ENCODE measurements around the gene PNPLA2. TPM values are rescaled to one million over a fixed set of nuclear protein-coding genes. Genes with fewer than 3 reads are reported as not detected.

Gene PNPLA2
- total RNA-seq, 1 donor from 2014 or later, result 40.5 TPM

DNA sequence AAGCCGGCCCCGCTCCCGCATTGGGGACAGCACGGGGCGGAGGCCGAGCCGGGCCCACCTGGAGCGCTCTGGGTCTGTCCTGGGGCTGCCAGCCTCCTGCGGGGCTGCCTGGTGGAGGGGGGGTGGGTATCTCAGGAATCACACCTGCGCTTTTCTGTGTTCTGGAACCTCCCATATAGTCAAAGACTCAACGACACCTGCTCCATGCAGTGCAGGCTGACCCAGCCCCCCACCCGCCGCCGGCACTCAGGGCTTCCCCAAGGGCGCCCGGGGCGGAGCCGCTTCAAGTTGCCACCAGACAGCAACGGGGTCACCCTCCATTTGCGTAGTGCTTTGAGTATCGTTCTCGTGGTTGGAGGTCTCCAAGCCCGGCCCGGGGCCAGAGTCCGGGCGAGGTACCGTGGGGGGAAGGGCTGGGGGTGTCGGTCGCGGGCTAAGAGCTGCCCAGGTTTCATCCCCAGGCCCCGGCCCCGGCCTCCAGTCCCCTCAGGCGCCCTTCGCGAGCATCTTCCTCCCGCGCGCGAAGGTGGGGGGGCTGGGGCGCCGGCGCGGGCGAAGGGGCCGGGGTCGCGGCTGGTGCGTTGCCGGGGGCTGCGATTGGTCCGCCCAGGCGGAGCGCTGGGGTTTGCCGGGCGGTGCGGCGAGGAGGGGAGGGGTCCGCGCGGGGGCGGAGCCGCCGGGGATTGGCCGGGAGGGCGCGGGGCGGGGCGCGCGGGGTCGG is 30.6 kb downstream of the PNPLA2 start:
- H3K36me3 Mint-ChIP-seq (ENCODE audit: low read depth, unreplicated experiment), result no peaks in the 10 kb centered on the region
- no peak overlapping the region for H3K27ac Mint-ChIP-seq (ENCODE audit: unreplicated experiment)
- no peak overlapping the region for H3K4me3 Mint-ChIP-seq (ENCODE audit: unreplicated experiment)
- no peaks in the 10 kb centered on the region for H3K9me3 Mint-ChIP-seq (ENCODE audit: unreplicated experiment)
- TF ChIP-seq, protein P1, sequence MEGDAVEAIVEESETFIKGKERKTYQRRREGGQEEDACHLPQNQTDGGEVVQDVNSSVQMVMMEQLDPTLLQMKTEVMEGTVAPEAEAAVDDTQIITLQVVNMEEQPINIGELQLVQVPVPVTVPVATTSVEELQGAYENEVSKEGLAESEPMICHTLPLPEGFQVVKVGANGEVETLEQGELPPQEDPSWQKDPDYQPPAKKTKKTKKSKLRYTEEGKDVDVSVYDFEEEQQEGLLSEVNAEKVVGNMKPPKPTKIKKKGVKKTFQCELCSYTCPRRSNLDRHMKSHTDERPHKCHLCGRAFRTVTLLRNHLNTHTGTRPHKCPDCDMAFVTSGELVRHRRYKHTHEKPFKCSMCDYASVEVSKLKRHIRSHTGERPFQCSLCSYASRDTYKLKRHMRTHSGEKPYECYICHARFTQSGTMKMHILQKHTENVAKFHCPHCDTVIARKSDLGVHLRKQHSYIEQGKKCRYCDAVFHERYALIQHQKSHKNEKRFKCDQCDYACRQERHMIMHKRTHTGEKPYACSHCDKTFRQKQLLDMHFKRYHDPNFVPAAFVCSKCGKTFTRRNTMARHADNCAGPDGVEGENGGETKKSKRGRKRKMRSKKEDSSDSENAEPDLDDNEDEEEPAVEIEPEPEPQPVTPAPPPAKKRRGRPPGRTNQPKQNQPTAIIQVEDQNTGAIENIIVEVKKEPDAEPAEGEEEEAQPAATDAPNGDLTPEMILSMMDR (IDR thresholded peaks at IDR 0.05; ENCODE audit: unreplicated experiment), result no peak
- H3K4me1 Mint-ChIP-seq (ENCODE audit: unreplicated experiment), result peaks cover 3% of the 10 kb centered on the region
- DNase-seq (ENCODE audit: low spot score), result peak; percentile 54
- H3K27me3 Mint-ChIP-seq (ENCODE audit: unreplicated experiment), result peaks cover 11% of the 10 kb centered on the region

DNA sequence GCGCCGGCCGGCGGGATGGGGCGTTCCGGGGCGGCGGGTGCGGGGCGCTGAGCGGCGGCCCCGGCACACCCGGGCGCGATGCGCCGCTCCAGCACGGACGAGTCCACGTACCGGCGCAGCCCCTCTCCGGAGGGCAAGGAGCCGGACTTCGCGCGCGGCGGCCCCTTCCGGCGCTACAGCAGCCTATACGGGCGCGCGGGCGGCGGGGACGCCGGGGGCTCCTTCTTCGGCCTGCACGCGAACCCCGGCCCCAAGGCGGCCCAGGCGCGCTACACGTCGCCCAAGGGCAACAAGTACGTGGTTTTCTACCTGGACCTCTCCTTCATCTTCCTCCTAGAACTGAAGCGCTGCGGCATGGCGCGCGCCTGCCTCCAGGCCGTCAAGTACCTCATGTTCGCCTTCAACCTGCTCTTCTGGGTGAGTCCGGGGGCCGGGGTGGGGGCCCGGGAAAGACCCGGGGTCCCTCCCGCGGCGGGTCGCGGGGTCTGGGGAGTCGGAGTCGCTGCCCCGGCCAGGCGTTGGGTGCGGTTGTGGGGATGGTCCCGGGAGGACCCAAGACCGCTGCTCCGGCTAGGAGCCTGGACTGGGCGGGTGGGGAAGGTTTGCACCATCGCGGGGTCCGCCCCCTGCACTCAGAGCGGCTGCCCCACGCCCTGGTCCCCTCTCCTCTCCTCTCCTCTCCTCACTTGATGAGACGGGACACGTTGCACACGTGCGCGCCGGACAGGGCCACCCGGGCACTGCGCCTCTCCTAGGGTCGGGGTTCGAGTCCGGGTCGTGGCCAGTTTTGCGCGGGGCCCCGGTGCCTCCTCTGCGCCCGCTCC is 31.4 kb downstream of the PNPLA2 start:
- no peaks in the 10 kb centered on the region for H3K36me3 Mint-ChIP-seq (ENCODE audit: low read depth, unreplicated experiment)
- TF ChIP-seq, protein P1 (IDR thresholded peaks at IDR 0.05; ENCODE audit: unreplicated experiment), result no peak
- no peaks in the 10 kb centered on the region for H3K4me1 Mint-ChIP-seq (ENCODE audit: unreplicated experiment)
- H3K4me3 Mint-ChIP-seq (ENCODE audit: unreplicated experiment), result no peak overlapping the region
- H3K9me3 Mint-ChIP-seq (ENCODE audit: unreplicated experiment), result no peaks in the 10 kb centered on the region
- H3K27me3 Mint-ChIP-seq (ENCODE audit: unreplicated experiment), result peaks cover 9% of the 10 kb centered on the region
- no peak for DNase-seq (ENCODE audit: low spot score)
- H3K27ac Mint-ChIP-seq (ENCODE audit: unreplicated experiment), result no peak overlapping the region

DNA sequence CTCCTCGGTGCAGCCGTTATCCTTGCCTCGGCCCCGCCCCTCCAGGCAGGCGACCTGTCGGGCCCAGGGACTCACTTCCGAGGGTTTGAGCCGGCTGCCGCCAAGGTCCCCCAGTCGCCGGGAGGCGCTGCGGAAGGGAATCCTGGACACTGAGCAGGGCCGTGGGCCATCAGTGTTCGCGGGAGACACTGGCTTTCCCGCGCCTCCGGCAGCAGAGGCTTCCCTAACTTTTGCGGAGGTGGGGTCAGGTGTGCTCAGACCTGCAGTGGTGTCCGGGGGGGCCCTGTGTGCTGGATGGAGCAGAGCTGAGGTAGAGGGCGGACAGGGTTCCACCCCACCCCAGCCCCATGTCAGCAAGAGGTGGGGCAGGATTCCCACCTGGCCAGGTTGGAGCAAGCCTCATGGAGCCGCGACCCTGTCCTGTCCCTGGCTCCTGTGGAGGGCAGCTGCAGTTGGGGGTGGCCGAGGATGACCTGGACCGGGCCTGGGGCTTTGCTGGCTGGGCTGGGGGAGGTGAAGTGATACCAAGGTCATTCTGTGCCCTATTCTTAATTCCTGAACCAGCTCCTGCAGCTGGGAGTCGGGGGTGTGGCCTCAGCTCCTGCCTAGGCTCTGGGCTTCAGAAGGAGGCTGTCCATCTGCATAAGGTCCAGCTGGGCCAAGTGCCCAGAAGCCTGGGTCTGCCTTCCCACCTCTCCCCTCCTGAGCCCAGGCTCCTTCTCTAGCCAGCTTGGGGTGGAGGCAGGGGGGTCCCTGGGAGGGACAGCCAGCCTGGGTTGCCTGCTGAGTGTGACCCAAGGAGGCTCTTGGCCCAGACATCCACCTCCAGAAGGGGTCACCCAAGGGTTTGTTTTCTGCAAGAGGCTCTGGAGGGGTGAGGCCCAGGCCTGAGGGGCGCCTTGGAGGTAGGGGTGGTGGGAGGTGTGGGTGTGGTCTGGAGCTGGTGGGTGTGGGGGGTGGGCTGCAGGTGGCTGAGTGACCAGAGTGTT is 32.4 kb downstream of the PNPLA2 start:
- Mint-ChIP-seq H3K4me1 (ENCODE audit: unreplicated experiment) (no peaks in the 10 kb centered on the region), H3K27ac (ENCODE audit: unreplicated experiment) (no peak overlapping the region), H3K36me3 (ENCODE audit: low read depth, unreplicated experiment) (no peaks in the 10 kb centered on the region), H3K27me3 (ENCODE audit: unreplicated experiment) (peaks cover 9% of the 10 kb centered on the region), H3K9me3 (ENCODE audit: unreplicated experiment) (no peaks in the 10 kb centered on the region), H3K4me3 (ENCODE audit: unreplicated experiment) (no peak overlapping the region)
- TF ChIP-seq, protein P1 (IDR thresholded peaks at IDR 0.05; ENCODE audit: unreplicated experiment), result no peak
- no peak for DNase-seq (ENCODE audit: low spot score)

DNA sequence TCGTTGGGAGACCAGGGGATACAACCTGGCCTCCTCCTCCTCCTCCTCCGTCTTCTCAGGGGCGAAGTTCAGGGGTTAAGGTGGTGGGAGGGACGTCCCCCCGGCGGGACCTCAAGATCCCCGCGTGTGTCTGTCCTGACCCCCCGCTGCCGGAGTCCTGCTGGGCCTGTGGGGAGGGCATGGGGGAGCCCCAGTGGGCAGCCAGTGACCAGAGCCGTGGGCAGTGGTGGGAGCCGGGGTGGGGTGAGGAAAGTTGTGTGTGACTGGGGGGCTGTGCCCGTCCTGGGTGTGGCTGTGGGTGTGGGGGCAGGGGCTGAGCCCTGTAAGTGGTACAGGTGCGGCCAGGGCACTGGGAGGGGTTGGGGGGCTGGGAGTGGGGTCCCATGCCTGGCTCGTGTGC is 34.0 kb downstream of the PNPLA2 start:
- Mint-ChIP-seq H3K9me3 (ENCODE audit: unreplicated experiment) (no peaks in the 10 kb centered on the region), H3K27me3 (ENCODE audit: unreplicated experiment) (peaks cover 13% of the 10 kb centered on the region), H3K27ac (ENCODE audit: unreplicated experiment) (no peak overlapping the region), H3K36me3 (ENCODE audit: low read depth, unreplicated experiment) (no peaks in the 10 kb centered on the region), H3K4me1 (ENCODE audit: unreplicated experiment) (peaks cover 4% of the 10 kb centered on the region), H3K4me3 (ENCODE audit: unreplicated experiment) (no peak overlapping the region)
- DNase-seq (ENCODE audit: low spot score), result no peak
- TF ChIP-seq, protein P1 (IDR thresholded peaks at IDR 0.05; ENCODE audit: unreplicated experiment), result no peak
